ENCODE results near the gene ST3GAL3. TPM values are rescaled to one million over a fixed set of nuclear protein-coding genes. Genes with fewer than 3 reads are reported as not detected.

The ST3GAL3 gene
- total and polyA plus RNA-seq, 2 donors (not counting 3 experiments of a cell fraction or from before 2014, with no cell fraction given), result 14.3 to 35.8 TPM

- Histone ChIP-seq H2AFZ (ENCODE audit: low read depth, low read length) (no peak overlapping the region), H3K9me1 (replicated peaks; ENCODE audit: control insufficient read depth, extremely low read depth, insufficient read depth, low read length) (no peaks in the 10 kb centered on the region), H3K9me3 (replicated peaks; ENCODE audit: control insufficient read depth, insufficient read depth, low read length) (no peaks in the 10 kb centered on the region), H3K9ac (replicated peaks; ENCODE audit: extremely low read depth, insufficient read depth, low read length) (no peak overlapping the region), H3K4me1 (ENCODE audit: control insufficient read depth, extremely low read depth, insufficient read depth, low read length) (peaks cover 9% of the 10 kb centered on the region), H3K79me2 (ENCODE audit: control insufficient read depth, insufficient read depth, low read length) (peaks cover 3% of the 10 kb centered on the region), H3K36me3 (ENCODE audit: control insufficient read depth in 2 of 2, extremely low read depth in 1 of 2, insufficient read depth in 2 of 2, low read length in 2 of 2) (no peaks in the 10 kb centered on the region), H3K4me2 (ENCODE audit: insufficient read depth, low read length) (no peak overlapping the region), H3K27me3 (ENCODE audit: control insufficient read depth in 2 of 2, insufficient read depth in 2 of 2, low read length in 2 of 2) (peaks cover 0 to 3% of the 10 kb centered on the region in 2 experiments), H3K4me3 (replicated peaks in 1 of 3; ENCODE audit: insufficient read depth in 1 of 3, low read depth in 1 of 3, low read length in 3 of 3) (no peak overlapping the region), H3K27ac (ENCODE audit: insufficient read depth, low read depth, low read length) (no peak overlapping the region), H4K20me1 (replicated peaks; ENCODE audit: control insufficient read depth, extremely low read depth, insufficient read depth, low read length) (no peaks in the 10 kb centered on the region)
- no peak for FAIRE-seq
- BruUV-seq (replicated peaks), result no TSS peak
- no peak for DNase-seq (ENCODE audit: low read depth, low spot score)
- dilution Hi-C loops (cut with MboI; ENCODE audit: extremely low pct_ligation_motif_present, low sequenced_read_pairs) (loop anchor here (25.0 kb wide), 1 partner anchor 180 kb away; no protein-coding TSS in a partner anchor), intact Hi-C loops (cut with micrococcal nuclease) (no loop called here)
- TF ChIP-seq FOS (IDR thresholded peaks at IDR 0.05; ENCODE audit: borderline replicate concordance, insufficient read depth, low read length) (no peak), POLR2AphosphoS5 (IDR thresholded peaks at IDR 0.05; ENCODE audit: insufficient read depth, low read depth, low read length) (no peak), JUN (IDR thresholded peaks at IDR 0.05; ENCODE audit: borderline replicate concordance, insufficient read depth, insufficient read length, low read depth) (no peak), GATA2 (IDR thresholded peaks at IDR 0.05; ENCODE audit: insufficient read depth, insufficient read length, low read depth, low read length) (no peak), POLR2A (IDR thresholded peaks at IDR 0.05; ENCODE audit: low read depth, low read length) (no peak), MYC (IDR thresholded peaks at IDR 0.05; ENCODE audit: low read depth, low read length) (no peak), EZH2 (IDR thresholded peaks at IDR 0.05; ENCODE audit: borderline replicate concordance, low read depth, low read length, severe bottlenecking) (no peak)
- TF ChIP-seq, protein P1, sequence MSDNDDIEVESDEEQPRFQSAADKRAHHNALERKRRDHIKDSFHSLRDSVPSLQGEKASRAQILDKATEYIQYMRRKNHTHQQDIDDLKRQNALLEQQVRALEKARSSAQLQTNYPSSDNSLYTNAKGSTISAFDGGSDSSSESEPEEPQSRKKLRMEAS (IDR thresholded peaks at IDR 0.05; ENCODE audit: insufficient read depth, insufficient read length), result no peak
- TF ChIP-seq, protein P2, sequence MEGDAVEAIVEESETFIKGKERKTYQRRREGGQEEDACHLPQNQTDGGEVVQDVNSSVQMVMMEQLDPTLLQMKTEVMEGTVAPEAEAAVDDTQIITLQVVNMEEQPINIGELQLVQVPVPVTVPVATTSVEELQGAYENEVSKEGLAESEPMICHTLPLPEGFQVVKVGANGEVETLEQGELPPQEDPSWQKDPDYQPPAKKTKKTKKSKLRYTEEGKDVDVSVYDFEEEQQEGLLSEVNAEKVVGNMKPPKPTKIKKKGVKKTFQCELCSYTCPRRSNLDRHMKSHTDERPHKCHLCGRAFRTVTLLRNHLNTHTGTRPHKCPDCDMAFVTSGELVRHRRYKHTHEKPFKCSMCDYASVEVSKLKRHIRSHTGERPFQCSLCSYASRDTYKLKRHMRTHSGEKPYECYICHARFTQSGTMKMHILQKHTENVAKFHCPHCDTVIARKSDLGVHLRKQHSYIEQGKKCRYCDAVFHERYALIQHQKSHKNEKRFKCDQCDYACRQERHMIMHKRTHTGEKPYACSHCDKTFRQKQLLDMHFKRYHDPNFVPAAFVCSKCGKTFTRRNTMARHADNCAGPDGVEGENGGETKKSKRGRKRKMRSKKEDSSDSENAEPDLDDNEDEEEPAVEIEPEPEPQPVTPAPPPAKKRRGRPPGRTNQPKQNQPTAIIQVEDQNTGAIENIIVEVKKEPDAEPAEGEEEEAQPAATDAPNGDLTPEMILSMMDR (IDR thresholded peaks at IDR 0.05; ENCODE audit: extremely low read depth in 1 of 2, insufficient read depth in 1 of 2, low read depth in 1 of 2, low read length in 2 of 2), result no peak
- ChIA-PET POLR2A (no interaction called here), CTCF (interaction anchor here (3.1 to 7.2 kb wide), 2 partner anchors 8 to 179 kb away, joined by 22 to 93 read pairs; partner anchors contain the start of gene ARTN)
These were observed 235.1 kb downstream of the ST3GAL3 start for GRCh38 chr1:43942411-43942810.
